GM13976 (cell line): ENCODE measurements around the gene CXCL3.

Experiments used
- DNase-seq: peaks from one replicate; pipeline ENCODE4 v3.0.0; 2012; ENCODE audit warnings: low spot score
- in situ Hi-C: fragments of 300-500 bp; cut with MboI; formaldehyde crosslinking; loops from one replicate; pipeline ENCODE4 v1.12.0; 2022; ENCODE audit warnings: low sequenced_read_pairs, mixed read lengths, inconsistent platforms; ENCODE audit not compliant: unreplicated experiment
- TF ChIP-seq, protein P1 (sequence below): IDR thresholded peaks from 2 replicates; pipeline ENCODE4 v1.5.1; 2012; ENCODE audit warnings: borderline replicate concordance, mild to moderate bottlenecking; ENCODE audit not compliant: insufficient read depth; ENCODE audit errors: extremely low read depth, missing control alignments, control extremely low read depth

CXCL3 gene

GRCh38 chr4:74055498-74055897, 17.0 kb upstream of the CXCL3 start:
- no peak for DNase-seq
- TF ChIP-seq, protein P1, sequence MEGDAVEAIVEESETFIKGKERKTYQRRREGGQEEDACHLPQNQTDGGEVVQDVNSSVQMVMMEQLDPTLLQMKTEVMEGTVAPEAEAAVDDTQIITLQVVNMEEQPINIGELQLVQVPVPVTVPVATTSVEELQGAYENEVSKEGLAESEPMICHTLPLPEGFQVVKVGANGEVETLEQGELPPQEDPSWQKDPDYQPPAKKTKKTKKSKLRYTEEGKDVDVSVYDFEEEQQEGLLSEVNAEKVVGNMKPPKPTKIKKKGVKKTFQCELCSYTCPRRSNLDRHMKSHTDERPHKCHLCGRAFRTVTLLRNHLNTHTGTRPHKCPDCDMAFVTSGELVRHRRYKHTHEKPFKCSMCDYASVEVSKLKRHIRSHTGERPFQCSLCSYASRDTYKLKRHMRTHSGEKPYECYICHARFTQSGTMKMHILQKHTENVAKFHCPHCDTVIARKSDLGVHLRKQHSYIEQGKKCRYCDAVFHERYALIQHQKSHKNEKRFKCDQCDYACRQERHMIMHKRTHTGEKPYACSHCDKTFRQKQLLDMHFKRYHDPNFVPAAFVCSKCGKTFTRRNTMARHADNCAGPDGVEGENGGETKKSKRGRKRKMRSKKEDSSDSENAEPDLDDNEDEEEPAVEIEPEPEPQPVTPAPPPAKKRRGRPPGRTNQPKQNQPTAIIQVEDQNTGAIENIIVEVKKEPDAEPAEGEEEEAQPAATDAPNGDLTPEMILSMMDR: no peak
- in situ Hi-C loops: no loop called here

DNA sequence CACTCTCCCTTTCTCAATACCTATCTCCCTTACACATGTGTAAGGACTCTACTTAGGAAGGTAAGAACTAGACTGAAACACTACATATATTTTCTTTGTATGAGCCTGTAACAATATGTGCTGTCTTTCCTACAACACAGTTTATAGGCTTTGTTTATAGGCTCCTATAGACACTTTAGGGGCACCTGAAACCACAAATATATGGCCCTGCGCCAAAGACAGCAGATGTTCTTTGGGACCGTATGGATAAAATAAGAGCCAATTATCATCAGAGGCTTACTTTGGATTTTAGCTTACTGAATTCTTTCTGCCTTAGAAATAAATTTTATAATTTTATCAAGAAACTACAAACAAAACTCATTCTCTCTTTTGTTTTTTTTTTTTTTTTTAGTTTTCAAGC, 16.6 kb upstream of the CXCL3 start:
- in situ Hi-C loops: no loop called here
- TF ChIP-seq, protein P1: no peak
- DNase-seq: no peak

DNA sequence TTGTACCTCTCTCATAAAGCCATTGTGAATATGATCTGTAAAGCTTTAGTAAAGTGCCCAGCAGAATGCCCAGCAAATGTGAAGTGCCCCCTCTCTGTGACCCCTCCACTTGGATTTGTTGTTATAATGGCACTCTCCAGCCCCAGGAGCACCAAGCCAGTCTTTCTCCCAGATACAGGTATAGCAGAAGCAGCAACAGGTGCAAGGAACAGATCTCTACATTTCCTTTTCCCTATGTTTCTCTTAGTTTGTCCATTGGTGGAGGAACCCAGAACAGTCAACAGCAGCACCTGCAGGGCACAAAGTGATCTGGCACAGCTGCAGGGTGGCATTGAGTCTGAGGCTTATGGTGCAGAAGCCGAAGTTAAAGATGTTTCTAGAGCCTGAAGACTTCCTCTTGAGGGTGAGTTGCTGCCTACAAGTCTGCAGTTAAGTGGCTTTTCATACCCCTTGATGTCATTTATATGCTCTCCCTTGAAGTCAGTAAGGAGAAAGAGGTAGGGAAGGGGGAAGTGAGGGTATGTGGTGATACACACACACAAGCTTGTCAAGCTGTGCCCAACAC, 16.1 kb upstream of the CXCL3 start:
- no peak for DNase-seq
- TF ChIP-seq, protein P1: no peak
- in situ Hi-C loops: no loop called here

DNA sequence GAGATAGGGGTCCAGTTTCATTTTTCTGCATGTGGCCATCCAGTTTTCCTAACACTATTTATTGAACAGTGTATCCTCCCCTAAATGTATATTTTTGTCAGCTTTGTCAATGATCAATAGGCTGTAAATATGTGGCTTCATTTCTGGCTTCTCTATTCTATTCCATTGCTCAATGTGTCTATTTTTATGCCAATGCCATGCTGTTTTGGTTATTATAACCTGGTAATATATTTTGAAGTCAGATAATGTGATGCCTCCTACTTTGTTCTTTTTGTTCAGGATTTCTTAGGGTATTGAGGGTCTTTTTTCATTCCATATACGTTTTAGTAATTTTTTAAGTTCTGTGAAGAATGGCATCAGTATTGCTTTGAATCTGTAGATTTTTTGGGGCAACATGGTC, 8.7 kb upstream of the CXCL3 start:
- TF ChIP-seq, protein P1: no peak
- DNase-seq: no peak
- in situ Hi-C loops: no loop called here

GRCh38 chr4:74045772-74046171, 7.3 kb upstream of the CXCL3 start:
- in situ Hi-C loops: no loop called here
- no peak for DNase-seq
- TF ChIP-seq, protein P1: no peak

GRCh38 chr4:74045247-74045646, 6.8 kb upstream of the CXCL3 start:
- TF ChIP-seq, protein P1: no peak
- in situ Hi-C loops: no loop called here
- no peak for DNase-seq
